IMR-90 (cell line): ENCODE data around the gene HBEGF. TPM values are rescaled to one million over a fixed set of nuclear protein-coding genes. Genes with fewer than 3 reads are reported as not detected.

Experiments
- ATAC-seq: fragments of 200-7000 bp; cut with Tn5 transposase; 2 replicates; pipeline ENCODE4 v1.9.1; 2020; ENCODE audit warnings: low read depth, mild to moderate bottlenecking, moderate library complexity
- BruUV-seq: library from RNA; stranded (reverse); fragments of 400-500 nt; replicated peaks from 2 replicates; lab custom pipeline; 2021; lab: Mats Ljungman, UMichigan
- CTCF ChIA-PET: fragments of 300-600 bp; formaldehyde crosslinking; extraction: SDS; loops from one replicate; lab custom pipeline; 2021; ENCODE audit warnings: antibody characterized with exemption; lab: Yijun Ruan, JAX
- POLR2A ChIA-PET: fragments of 300-600 bp; sonication (Branson Sonifier 250); formaldehyde crosslinking; loops from one replicate; lab custom pipeline; 2022; ENCODE audit warnings: antibody characterized with exemption; ENCODE audit not compliant: unreplicated experiment; lab: Charles Lee
- DNase-seq: peaks from one replicate; pipeline ENCODE4 v3.0.0; 2013
- H2AFZ ChIP-seq: replicated peaks from 2 replicates; pipeline ENCODE3; 2013; ENCODE audit warnings: low read length, mild to moderate bottlenecking; ENCODE audit not compliant: poor library complexity
- H2AK5ac ChIP-seq: 2 replicates; pipeline ENCODE4 v1.6.1; 2013; ENCODE audit warnings: low read depth, low read length, inconsistent platforms
- H2AK9ac ChIP-seq: replicated peaks from 2 replicates; pipeline ENCODE3; 2013; ENCODE audit warnings: mild to moderate bottlenecking, low read depth, low read length, moderate library complexity; ENCODE audit not compliant: poor library complexity
- H2BK120ac ChIP-seq: 2 replicates; pipeline ENCODE4 v1.6.1; 2013; ENCODE audit warnings: low read depth, low read length, inconsistent platforms
- H2BK15ac ChIP-seq: 3 replicates; pipeline ENCODE4 v1.6.1; 2013; ENCODE audit warnings: low read depth, low read length, inconsistent platforms
- H2BK20ac ChIP-seq: 2 replicates; pipeline ENCODE4 v1.6.1; 2013; ENCODE audit warnings: low read depth, mild to moderate bottlenecking, inconsistent platforms, low read length, moderate library complexity
- H2BK5ac ChIP-seq: 2 replicates; pipeline ENCODE4 v1.6.1; 2013; ENCODE audit warnings: mild to moderate bottlenecking, low read depth, low read length, inconsistent platforms; ENCODE audit not compliant: poor library complexity, severe bottlenecking
- H3K14ac ChIP-seq: replicated peaks from 2 replicates; pipeline ENCODE4 v1.6.1; 2013; ENCODE audit warnings: low read depth, low read length, inconsistent platforms
- H3K18ac ChIP-seq: 2 replicates; pipeline ENCODE4 v1.6.1; 2013; ENCODE audit warnings: low read depth, low read length, control low read depth
- H3K23ac ChIP-seq: 2 replicates; pipeline ENCODE4 v1.6.1; 2013; ENCODE audit warnings: low read depth, low read length, inconsistent platforms
- H3K27ac ChIP-seq: 2 replicates; pipeline ENCODE4 v1.5.1; 2013; ENCODE audit warnings: mild to moderate bottlenecking, control low read depth, low read length; ENCODE audit not compliant: insufficient read depth
- H3K27me3 ChIP-seq: 2 replicates; pipeline ENCODE4 v1.6.1; 2013; ENCODE audit warnings: low read length; ENCODE audit not compliant: control insufficient read depth, insufficient read depth
- H3K36me3 ChIP-seq: 2 replicates; pipeline ENCODE4 v1.6.1; 2013; ENCODE audit warnings: low read length, mixed read lengths; ENCODE audit not compliant: control insufficient read depth, insufficient read depth
- H3K4ac ChIP-seq: 2 replicates; pipeline ENCODE4 v1.6.1; 2013; ENCODE audit warnings: low read depth, low read length, inconsistent platforms
- H3K4me1 ChIP-seq: 2 replicates; pipeline ENCODE4 v1.6.1; 2013; ENCODE audit warnings: low read length, mixed read lengths; ENCODE audit not compliant: control insufficient read depth, insufficient read depth
- H3K4me2 ChIP-seq: 2 replicates; pipeline ENCODE4 v1.6.1; 2013; ENCODE audit warnings: low read depth, mild to moderate bottlenecking, control low read depth, low read length, moderate library complexity
- H3K4me3 ChIP-seq: 2 replicates; pipeline ENCODE4 v1.5.1; 2013; ENCODE audit warnings: low read depth, mild to moderate bottlenecking, control low read depth, low read length, moderate library complexity; ENCODE audit not compliant: insufficient read depth
- H3K56ac ChIP-seq: 2 replicates; pipeline ENCODE4 v1.6.1; 2013; ENCODE audit warnings: low read length, inconsistent platforms; ENCODE audit not compliant: insufficient read depth; ENCODE audit errors: extremely low read depth
- H3K79me1 ChIP-seq, 2 experiments: 2 replicates each; pipeline ENCODE4 v1.6.1; 2013; ENCODE audit warnings: low read length in 2 of 2, inconsistent platforms in 1 of 2, low read depth in 1 of 2
- H3K9ac ChIP-seq: 2 replicates; pipeline ENCODE4 v1.6.1; 2013; ENCODE audit warnings: low read depth, low read length, control low read depth
- H3K9me1 ChIP-seq: 2 replicates; pipeline ENCODE4 v1.6.1; 2013; ENCODE audit warnings: low read length, inconsistent platforms; ENCODE audit not compliant: insufficient read depth
- H3K9me3 ChIP-seq: 2 replicates; pipeline ENCODE4 v1.6.1; 2013; ENCODE audit warnings: low read length; ENCODE audit not compliant: control insufficient read depth, insufficient read depth
- H4K20me1 ChIP-seq: 2 replicates; pipeline ENCODE4 v1.6.1; 2013; ENCODE audit warnings: low read length, inconsistent platforms; ENCODE audit not compliant: insufficient read depth
- H4K5ac ChIP-seq: 2 replicates; pipeline ENCODE4 v1.6.1; 2013; ENCODE audit warnings: mild to moderate bottlenecking, low read depth, low read length, control low read depth
- H4K8ac ChIP-seq, 2 experiments: 2 replicates each; pipeline ENCODE4 v1.6.1; 2013; ENCODE audit warnings: low read depth in 2 of 2, low read length in 2 of 2, control low read depth in 1 of 2, inconsistent platforms in 1 of 2
- H4K91ac ChIP-seq: 2 replicates; pipeline ENCODE4 v1.6.1; 2013; ENCODE audit warnings: low read depth, low read length, inconsistent platforms; ENCODE audit not compliant: insufficient read depth
- CHD1 ChIP-seq: IDR thresholded peaks from 2 replicates; pipeline ENCODE4 v1.6.1; 2012; ENCODE audit warnings: low read depth, low read length, improper control_type of control experiment
- MAFK ChIP-seq: IDR thresholded peaks from 2 replicates; pipeline ENCODE4 v1.6.1; 2012; ENCODE audit warnings: low read depth, low read length, improper control_type of control experiment
- RCOR1 ChIP-seq: IDR thresholded peaks from 2 replicates; pipeline ENCODE4 v1.6.1; 2012; ENCODE audit warnings: mild to moderate bottlenecking, low read length, improper control_type of control experiment; ENCODE audit not compliant: insufficient replicate concordance
- SMC3 ChIP-seq: fragments of 150-350 bp; IDR thresholded peaks from 2 replicates; pipeline ENCODE4 v1.6.1; 2016; ENCODE audit warnings: low read depth, mild to moderate bottlenecking, antibody characterized with exemption, low read length, moderate library complexity
- dilution Hi-C: fragments of 300-500 bp; cut with HindIII; formaldehyde crosslinking; loops from one replicate; pipeline ENCODE4 v1.14.3; 2018; ENCODE audit warnings: low sequenced_read_pairs; ENCODE audit not compliant: unreplicated experiment
- in situ Hi-C: fragments of 300-500 bp; cut with MboI; formaldehyde crosslinking; loops from 3 replicates; pipeline ENCODE4 v1.14.3; 2019; ENCODE audit warnings: low sequenced_read_pairs, inconsistent platforms, mixed read lengths
- intact Hi-C: fragments of 100-400 bp; cut with micrococcal nuclease; formaldehyde crosslinking; loops from 2 replicates; pipeline ENCODE4 v1.10.0; 2022
- polyA plus RNA-seq, 3 experiments: library from polyadenylated mRNA; depleted of rRNA; stranded (reverse); fragments of >200 nt; gene quantifications; 2 replicates each; pipeline ENCODE4 v1.2.3, GENCODE V29; 2012; ENCODE audit warnings: low replicate concordance in 1 of 3
- total RNA-seq: library from RNA; depleted of rRNA; stranded (reverse); fragments of >200 nt; gene quantifications from 2 replicates; pipeline ENCODE4 v1.2.3, GENCODE V29; 2012

HBEGF gene
- total and polyA plus RNA-seq, 2 of the 4 experiments (the other 2 are of a cell fraction): 18.8 to 36.1 TPM

- Histone ChIP-seq H3K14ac (no peak overlapping the region), H3K9me3 (no peaks in the 10 kb centered on the region), H2BK120ac (no peak overlapping the region), H3K4ac (no peak overlapping the region), H3K27ac (no peak overlapping the region), H3K27me3 (no peaks in the 10 kb centered on the region), H4K5ac (no peak overlapping the region), H3K23ac (no peak overlapping the region), H3K4me2 (no peak overlapping the region), H4K20me1 (no peaks in the 10 kb centered on the region), H2BK15ac (no peak overlapping the region), H3K4me1 (no peaks in the 10 kb centered on the region), H4K8ac (no peak overlapping the region), H3K56ac (no peak overlapping the region), H3K18ac (no peak overlapping the region), H2BK20ac (no peak overlapping the region), H2AFZ (no peak overlapping the region), H2AK9ac (no peak overlapping the region), H3K9ac (no peak overlapping the region), H3K36me3 (no peaks in the 10 kb centered on the region), H2BK5ac (no peak overlapping the region), H4K91ac (no peak overlapping the region), H3K9me1 (no peaks in the 10 kb centered on the region), H2AK5ac (no peak overlapping the region), H3K79me1 (no peaks in the 10 kb centered on the region), H3K4me3 (no peak overlapping the region)
- intact Hi-C loops: no loop called here
- in situ Hi-C loops: no loop called here
- POLR2A ChIA-PET: no interaction called here
- no TSS peak for BruUV-seq
- no peak for ATAC-seq
- no peak for DNase-seq
- CTCF ChIA-PET: no interaction called here
- dilution Hi-C loops: no loop called here
- TF ChIP-seq SMC3 (no peak), RCOR1 (no peak), CHD1 (no peak), MAFK (peak; percentile 80)
These were observed 36.5 kb upstream of the HBEGF start for GRCh38 chr5:140382866-140383265.
